AG20443 (cell line): Measurements from ENCODE around the gene CSTA.
A peak's percentile ranks its signal among the peaks of the same experiment; 100 is the strongest.

Experiments
- DNase-seq: peaks from one replicate; pipeline ENCODE4 v3.0.0; 2012; ENCODE audit warnings: low spot score, mixed read lengths

The CSTA gene

GRCh38 chr3:122324871-122325323 is at the start of gene CSTA:
TSS of gene CSTA (plus strand) at chr3:122325248. CDS start at chr3:122325293, 45 bp downstream.
- no peak for DNase-seq

GRCh38 chr3:122281891-122282290 is 43.2 kb upstream of the CSTA start:
- no peak for DNase-seq

- no peak for DNase-seq
Measured at GRCh38 chr3:122283796-122284445, 41.1 kb upstream of the CSTA start.

- DNase-seq = no peak
Measured at GRCh38 chr3:122284486-122284885, 40.6 kb upstream of the CSTA start.

DNA sequence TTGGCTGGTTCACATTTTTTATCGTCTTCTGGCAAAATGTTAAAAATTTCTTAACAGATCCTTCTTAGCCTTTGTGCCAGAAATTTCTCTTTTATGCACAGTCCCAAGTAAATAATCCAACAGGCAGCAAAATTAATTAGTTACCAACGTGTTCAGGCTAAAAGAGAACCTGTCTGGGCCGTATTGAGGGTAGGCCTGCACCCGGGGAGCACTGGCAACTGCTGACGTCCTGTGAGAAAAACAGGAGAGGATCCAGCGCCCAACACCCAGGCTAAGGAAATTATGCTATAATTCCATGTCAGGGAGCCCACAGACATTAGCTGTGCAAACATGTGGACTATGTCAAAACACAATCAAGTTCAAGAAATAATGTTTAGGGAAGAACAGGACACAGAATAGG is 30.7 kb upstream of the CSTA start:
- no peak for DNase-seq

DNA sequence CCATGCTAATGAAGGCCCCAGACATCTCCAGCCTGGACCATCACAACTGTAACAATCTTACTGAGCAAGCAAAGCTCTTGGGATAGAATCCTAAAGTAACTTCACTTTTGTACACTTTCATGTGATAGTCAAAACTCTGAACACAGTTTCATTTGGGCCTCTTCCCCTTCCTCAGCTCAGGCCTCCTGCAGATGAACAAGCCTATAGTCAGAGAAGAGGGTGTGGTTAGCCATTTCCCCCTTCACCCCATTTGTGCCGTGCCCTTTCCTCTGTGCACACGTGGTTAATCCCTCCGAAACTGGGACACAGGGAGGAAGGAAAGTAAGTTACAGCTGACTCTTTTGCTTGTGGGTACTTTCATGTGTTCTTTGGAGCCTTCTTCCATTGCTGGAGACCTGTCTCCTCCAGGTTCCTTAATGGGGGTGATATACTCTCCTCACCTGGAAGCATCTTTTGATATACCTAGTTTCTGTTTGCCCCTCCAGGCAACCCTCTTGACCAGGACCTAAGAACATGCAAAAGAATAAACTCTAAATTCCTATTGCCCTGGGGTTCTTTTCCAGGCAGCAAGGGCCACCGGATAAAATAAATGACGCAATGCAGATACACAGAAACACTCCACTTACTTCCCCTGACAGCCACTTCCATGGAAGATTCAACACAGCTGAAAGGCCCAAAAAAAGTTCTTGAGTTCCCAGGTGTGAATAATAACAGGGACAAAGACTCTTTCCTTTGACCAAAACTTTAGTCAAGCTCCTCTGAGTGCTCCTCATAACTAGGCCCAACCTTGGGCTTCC is 29.6 kb upstream of the CSTA start:
- DNase-seq = no peak

DNA sequence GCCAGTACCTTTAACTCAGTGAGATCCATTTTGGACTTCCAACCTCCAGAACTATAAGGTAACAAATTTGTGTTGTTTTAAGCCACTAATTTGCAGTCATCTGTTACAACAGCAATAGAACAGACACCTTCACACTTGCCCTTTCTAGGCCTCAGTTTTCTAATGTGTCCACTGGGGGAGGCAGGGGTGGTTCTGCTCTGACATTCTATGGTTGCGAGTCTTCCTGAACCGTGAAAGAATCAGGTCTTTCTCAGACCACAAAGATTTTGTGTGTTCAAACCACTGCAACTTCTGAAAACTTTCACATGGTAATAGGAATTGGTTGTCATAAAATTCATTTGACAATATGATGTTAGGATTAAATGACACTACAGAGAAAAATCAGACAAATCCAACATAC is 26.8 kb upstream of the CSTA start:
- DNase-seq = no peak

GRCh38 chr3:122299215-122299614 is 25.8 kb upstream of the CSTA start:
- no peak for DNase-seq

GRCh38 chr3:122299872-122300460 is 25.1 kb upstream of the CSTA start:
- no peak for DNase-seq

DNA sequence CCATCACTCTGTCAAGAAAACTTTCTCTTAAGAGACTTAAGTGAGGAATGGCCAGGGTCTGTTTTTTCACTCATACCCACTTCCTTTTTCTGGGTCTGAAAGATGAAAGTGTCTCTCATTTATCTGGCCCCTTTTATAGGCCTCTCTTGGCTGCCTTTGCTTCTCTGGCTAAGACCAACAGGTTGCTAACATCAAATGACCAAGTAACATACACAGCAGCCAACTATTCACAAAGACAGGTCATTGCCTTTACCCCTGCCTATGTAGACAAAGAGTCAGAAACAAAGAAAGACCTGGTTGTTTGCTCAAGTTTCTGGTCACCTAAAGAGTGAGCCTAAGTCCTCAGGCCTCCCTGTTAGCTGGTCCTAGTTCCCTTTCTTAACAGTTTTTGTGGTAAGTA is 24.0 kb upstream of the CSTA start:
- no peak for DNase-seq

- no peak for DNase-seq
Measured at GRCh38 chr3:122305818-122306621, 19.0 kb upstream of the CSTA start.

- no peak for DNase-seq
Measured at GRCh38 chr3:122306622-122306953, 18.5 kb upstream of the CSTA start.

DNA sequence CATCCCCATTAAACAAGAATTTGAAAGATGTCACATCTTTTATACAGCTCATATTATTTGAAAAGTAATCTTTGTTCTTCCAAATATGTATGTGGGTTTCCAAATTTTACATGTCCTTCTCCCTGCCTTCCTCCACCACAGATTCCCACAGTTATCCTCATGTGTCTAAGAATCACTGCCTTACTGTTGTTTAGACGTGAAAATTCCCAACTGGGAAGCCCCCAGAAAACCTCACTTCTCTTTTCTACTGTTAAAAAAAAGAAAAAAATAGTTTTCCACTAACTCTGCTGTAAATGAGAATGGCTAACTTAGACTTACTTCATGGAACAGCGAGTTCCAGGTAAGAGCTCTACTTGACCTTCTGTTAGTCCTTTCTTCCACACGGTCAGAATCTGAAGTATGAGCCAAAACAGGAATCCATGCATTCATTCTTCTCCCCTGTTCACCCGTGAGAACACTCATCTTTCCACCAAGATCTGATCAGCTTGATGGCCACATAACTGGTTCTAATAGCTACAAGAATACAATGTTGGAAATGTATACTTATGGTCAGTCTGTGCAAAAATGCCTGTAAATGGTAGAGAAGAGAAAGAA is 17.9 kb upstream of the CSTA start:
- DNase-seq = no peak

DNA sequence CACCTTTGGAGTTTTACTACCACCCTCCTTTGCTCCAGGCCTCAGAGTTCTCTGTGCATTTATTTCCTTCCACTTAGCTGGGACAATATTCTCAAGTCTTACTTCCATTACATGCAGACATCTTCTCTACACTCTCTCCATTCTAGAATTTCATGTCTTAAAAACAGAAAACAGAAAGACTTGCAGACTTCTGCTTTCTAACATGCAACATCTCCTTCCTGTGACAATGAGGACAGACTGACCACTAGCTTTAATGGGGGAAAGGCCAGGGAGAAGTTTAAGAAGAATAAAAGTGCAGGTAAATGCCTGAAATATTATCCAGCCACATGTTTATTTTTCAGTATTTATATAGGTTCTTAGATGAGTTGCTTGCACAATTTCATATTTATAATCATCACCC is 17.1 kb upstream of the CSTA start:
- no peak for DNase-seq

- DNase-seq = no peak
Measured at GRCh38 chr3:122310361-122310760, 14.7 kb upstream of the CSTA start.

DNA sequence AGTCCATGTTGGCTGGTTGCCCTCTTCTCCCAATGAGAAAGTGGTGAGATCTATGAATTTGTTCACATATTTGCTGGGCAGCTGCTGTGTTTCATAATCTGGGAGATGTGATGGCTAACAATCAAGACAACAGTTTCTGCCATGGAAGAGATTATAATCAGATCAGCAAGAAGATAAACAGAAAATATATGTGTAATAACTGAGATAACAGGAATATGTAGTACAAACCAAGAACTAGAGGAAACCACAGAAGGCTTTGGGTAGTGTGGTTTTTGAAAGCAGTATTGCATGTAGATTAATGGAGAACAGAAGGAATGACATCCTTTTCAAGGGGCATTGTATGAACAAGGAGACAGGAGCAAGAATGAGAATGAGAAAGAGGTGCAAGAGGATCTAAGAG is 12.2 kb upstream of the CSTA start:
- DNase-seq = no peak

- DNase-seq = no peak
Measured at GRCh38 chr3:122313281-122313680, 11.8 kb upstream of the CSTA start.

DNA sequence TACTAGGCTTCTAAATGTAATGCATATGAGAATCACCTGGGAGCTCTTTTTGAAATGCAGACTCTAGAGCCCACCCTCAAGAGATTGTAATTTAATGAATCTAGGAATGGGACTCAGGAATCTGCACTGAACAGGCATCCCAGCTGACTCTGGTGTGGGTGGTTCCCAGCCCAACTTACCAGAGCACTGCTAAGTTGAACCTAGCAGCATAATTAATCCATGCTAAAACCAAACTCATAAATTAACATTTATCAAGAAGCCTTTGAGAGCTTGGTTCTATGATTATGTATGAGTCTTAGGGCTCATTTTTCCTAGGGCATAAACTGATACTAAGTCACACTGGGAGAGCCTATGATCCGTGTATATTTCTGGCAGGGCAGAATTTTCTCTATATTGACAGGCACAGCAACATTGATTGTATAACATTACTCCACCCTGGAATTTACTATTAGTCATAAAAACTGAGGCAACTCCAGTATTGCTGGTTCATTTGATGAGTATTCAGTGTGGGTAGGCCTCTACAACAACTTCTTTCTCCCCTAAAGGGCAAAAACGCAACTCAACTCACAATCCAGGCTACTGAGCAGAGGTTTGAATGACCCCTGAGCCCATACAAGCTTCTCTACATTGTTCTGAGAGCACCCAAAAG is 10.7 kb upstream of the CSTA start:
- DNase-seq = peak; percentile 15

DNA sequence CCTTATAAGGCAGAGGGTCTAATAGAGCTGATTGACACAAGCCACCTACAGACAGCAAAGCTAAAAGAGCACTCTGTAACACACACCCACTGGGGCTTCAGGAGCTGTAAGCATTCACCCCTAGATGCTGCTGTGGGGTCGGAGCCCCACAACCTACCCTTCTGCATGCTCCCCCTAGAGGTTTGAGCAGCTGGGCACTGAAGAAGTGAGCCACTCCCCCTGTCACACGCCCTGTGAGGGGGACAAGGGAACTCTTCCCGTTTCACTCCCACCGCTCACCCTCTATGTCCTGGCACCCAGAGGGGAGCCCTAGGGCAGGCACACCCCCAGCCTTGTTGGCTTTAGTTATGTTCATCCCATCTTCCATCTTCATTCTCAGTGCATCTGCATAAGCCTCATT is 9.4 kb upstream of the CSTA start:
- no peak for DNase-seq

DNA sequence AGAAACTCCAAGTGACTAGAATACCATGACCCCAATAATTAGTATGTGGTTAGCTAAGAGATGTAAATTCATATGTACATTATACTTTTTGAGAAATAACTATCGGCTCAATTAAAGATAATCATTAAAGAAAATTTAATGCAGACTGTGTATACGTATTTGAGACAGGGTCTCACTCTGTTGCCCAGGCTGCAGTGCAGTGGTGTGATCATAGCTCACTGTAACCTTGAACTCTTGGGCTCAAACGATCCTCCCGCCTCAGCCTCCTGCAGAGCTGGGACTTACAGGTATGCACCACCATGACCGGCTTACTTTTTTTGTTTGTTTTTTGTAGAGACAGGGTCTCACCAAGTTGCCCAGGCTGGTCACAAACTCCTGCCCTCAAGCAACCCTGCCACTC is 8.7 kb upstream of the CSTA start:
- DNase-seq = no peak

GRCh38 chr3:122318620-122319019 is 6.4 kb upstream of the CSTA start:
- DNase-seq = no peak
